ENCODE results near the gene GRIP2.

- TF ChIP-seq CTCF (conservative IDR thresholded peaks at IDR 0.05 in 1 of 2, IDR thresholded peaks at IDR 0.05 in 1 of 2; ENCODE audit: extremely low read depth in 1 of 2, insufficient read depth in 1 of 2, low read depth in 1 of 2, low read length in 2 of 2) (no peak), EZH2 (IDR thresholded peaks at IDR 0.05; ENCODE audit: borderline replicate concordance, low read length) (no peak)
Measured at GRCh38 chr3:14514323-14514720, 25.8 kb downstream of the GRIP2 start.

Measured in mammary epithelial cell (primary cell).